GM12878 (cell line): ENCODE measurements around the gene OR6B1. TPM values are rescaled to one million over a fixed set of nuclear protein-coding genes. Genes with fewer than 3 reads are reported as not detected.

Source experiments
- ATAC-seq: fragments of 200-7000 bp; cut with Tn5 transposase; 3 replicates; pipeline ENCODE4 v1.9.1; 2020; ENCODE audit warnings: mild to moderate bottlenecking, moderate library complexity
- BruUV-seq: library from RNA; stranded (reverse); fragments of 400-500 nt; replicated peaks from 2 replicates; lab custom pipeline; 2021; lab: Mats Ljungman, UMichigan
- CTCF ChIA-PET: fragments of 300-600 bp; sonication (Branson Sonifier 250); formaldehyde crosslinking; extraction: SDS; loops from one replicate; lab custom pipeline; 2021; ENCODE audit warnings: inconsistent platforms; lab: Yijun Ruan, JAX
- POLR2A ChIA-PET: fragments of 350-600 bp; formaldehyde crosslinking; extraction: SDS; loops from one replicate; lab custom pipeline; 2021; ENCODE audit warnings: inconsistent platforms; lab: Charles Lee
- RAD21 ChIA-PET: fragments of 300-600 bp; sonication (Branson Sonifier 250); formaldehyde crosslinking; loops from one replicate; lab custom pipeline; 2023; ENCODE audit warnings: antibody characterized with exemption; ENCODE audit not compliant: unreplicated experiment; lab: Charles Lee
- SMC1A ChIA-PET: fragments of 300-600 bp; sonication (Branson Sonifier 250); formaldehyde crosslinking; loops from one replicate; lab custom pipeline; 2023; ENCODE audit not compliant: unreplicated experiment, uncharacterized antibody; lab: Charles Lee
- DNase-seq: peaks from one replicate; pipeline ENCODE4 v3.0.0-alpha.2; 2011; ENCODE audit warnings: low read depth, low spot score
- FAIRE-seq: peaks from 3 replicates; lab custom pipeline; 2011; peaks lifted over from hg19 to GRCh38; lab: Jason Lieb, UNC
- H2AFZ ChIP-seq: 2 replicates; pipeline ENCODE4 v1.6.0; 2011; ENCODE audit warnings: low read depth, low read length, control low read depth; ENCODE audit not compliant: control insufficient read depth
- H3K27ac ChIP-seq: 2 replicates; pipeline ENCODE4 v1.5.1; 2011; ENCODE audit warnings: control low read depth; ENCODE audit not compliant: control insufficient read depth, insufficient read depth
- H3K27me3 ChIP-seq, 2 experiments: replicated peaks in 1 of 2; 2 replicates each; pipeline versions ENCODE4 v1.6.0 to v1.6.1; 2011; ENCODE audit warnings: low read length in 1 of 2; ENCODE audit not compliant: control insufficient read depth in 2 of 2, insufficient read depth in 2 of 2
- H3K36me3 ChIP-seq, 2 experiments: 2 replicates each; pipeline ENCODE4 v1.5.1; 2011; ENCODE audit warnings: low read length in 1 of 2; ENCODE audit not compliant: control insufficient read depth in 2 of 2, insufficient read depth in 2 of 2
- H3K4me1 ChIP-seq: 2 replicates; pipeline ENCODE4 v1.6.1; 2011; ENCODE audit warnings: mild to moderate bottlenecking, low read length, moderate library complexity, mixed read lengths; ENCODE audit not compliant: control insufficient read depth, insufficient read depth
- H3K4me2 ChIP-seq: 2 replicates; pipeline ENCODE4 v1.6.0; 2011; ENCODE audit warnings: control low read depth; ENCODE audit not compliant: control insufficient read depth, insufficient read depth
- H3K4me3 ChIP-seq: fragments of 200-600 bp; sonication (generic); 2 replicates; pipeline ENCODE4 v1.5.1; 2016
- H3K79me2 ChIP-seq: 2 replicates; pipeline ENCODE4 v1.6.0; 2011; ENCODE audit warnings: low read length; ENCODE audit not compliant: control insufficient read depth, insufficient read depth
- H3K9ac ChIP-seq: 2 replicates; pipeline ENCODE4 v1.8.0; 2011; ENCODE audit warnings: low read length, control low read depth, mixed read lengths; ENCODE audit not compliant: control insufficient read depth, insufficient read depth
- H3K9me3 ChIP-seq: replicated peaks from 3 replicates; pipeline ENCODE4 v1.5.1; 2011; ENCODE audit warnings: mild to moderate bottlenecking, low read length; ENCODE audit not compliant: control insufficient read depth, insufficient read depth
- H4K20me1 ChIP-seq: 2 replicates; pipeline ENCODE4 v1.6.0; 2011; ENCODE audit not compliant: control insufficient read depth, insufficient read depth
- ASH2L ChIP-seq: fragments of 300-600, 200-600 bp; sonication (generic); IDR thresholded peaks from 2 replicates; pipeline ENCODE4 v1.6.1; 2017; ENCODE audit warnings: low read depth, mild to moderate bottlenecking, borderline replicate concordance
- CREM ChIP-seq: IDR thresholded peaks from 2 replicates; pipeline ENCODE4 v1.6.1; 2014; ENCODE audit warnings: antibody characterized with exemption, low read depth
- PAX5 ChIP-seq: IDR thresholded peaks from 2 replicates; pipeline ENCODE4 v1.6.1; 2011; ENCODE audit warnings: low read depth, low read length, borderline replicate concordance
- RBBP5 ChIP-seq: fragments of 200-600 bp; sonication (generic); conservative IDR thresholded peaks from 2 replicates; pipeline ENCODE4 v1.6.1; 2016
- RFX5 ChIP-seq: IDR thresholded peaks from 2 replicates; pipeline ENCODE4 v1.6.1; 2011; ENCODE audit warnings: low read depth, low read length, improper control_type of control experiment
- TARDBP ChIP-seq: IDR thresholded peaks from 2 replicates; pipeline ENCODE4 v1.6.1; 2016; ENCODE audit warnings: borderline replicate concordance
- WGBS: methylation state at CpG from one replicate; pipeline ENCODE4 v1.1.6; 2016; ENCODE audit warnings: low lambda C conversion rate; ENCODE audit not compliant: insufficient replicate concordance, insufficient coverage; ENCODE audit errors: missing lambda C conversion rate; 5-methylcytosine and 5-hydroxymethylcytosine counted together
- in situ Hi-C: fragments of 300-500 bp; cut with MboI; formaldehyde crosslinking; loops from 9 replicates; pipeline ENCODE4 v1.14.3; 2018; ENCODE audit warnings: mixed read lengths
- intact Hi-C: fragments of 100-400 bp; cut with micrococcal nuclease; formaldehyde crosslinking; loops from one replicate; pipeline ENCODE4 v1.14.2; 2022; ENCODE audit not compliant: unreplicated experiment
- polyA plus RNA-seq, 11 experiments: library from polyadenylated mRNA; depleted of rRNA in 4 of 11; unstranded in 6 of 11; stranded (reverse) in 5 of 11; fragments of >200 nt; fragmentation: Nextera tagmentation in 4 of 11; fragmentation: Illumina TruSeq in 1 of 11; extraction: Ambion mirVana in 4 of 11; extraction: Trizol in 1 of 11; gene quantifications; 1 replicate in 1 of 11; 2 replicates in 10 of 11; pipeline versions ENCODE4 v1.2.1 to v1.2.3, GENCODE V29; 2011 to 2016; ENCODE audit warnings: inconsistent platforms in 2 of 11, missing spikeins in 2 of 11, low read depth in 1 of 11
- total RNA-seq, 4 experiments: library from RNA; depleted of rRNA in 3 of 4; stranded (reverse); fragments of >200 nt in 3 of 4; fragmentation: Illumina TruSeq in 1 of 4; extraction: Trizol in 1 of 4; gene quantifications; 2 replicates each; pipeline versions ENCODE4 v1.2.1 to v1.2.3, GENCODE V29; 2013 to 2021
- TF ChIP-seq, protein P1 (sequence below): fragments of 450-650 bp; IDR thresholded peaks from 2 replicates; pipeline ENCODE4 v1.6.1; 2017; ENCODE audit warnings: mild to moderate bottlenecking, moderate library complexity
- TF ChIP-seq, protein P2 (sequence below), 3 experiments: IDR thresholded peaks in 2 of 3; conservative IDR thresholded peaks in 1 of 3; 2 replicates each; pipeline ENCODE4 v1.5.1; 2011; ENCODE audit warnings: low read depth in 3 of 3, low read length in 3 of 3, mild to moderate bottlenecking in 3 of 3, control low read depth in 2 of 3, moderate library complexity in 2 of 3, inconsistent platforms in 1 of 3, mixed read lengths in 1 of 3; ENCODE audit not compliant: control insufficient read depth in 2 of 3, insufficient read depth in 1 of 3; ENCODE audit errors: extremely low read depth in 1 of 3

OR6B1 gene
- total and polyA plus RNA-seq, 10 of the 15 experiments (the other 5 are each of a cell fraction or from before 2014, with no cell fraction given): not detected

DNA sequence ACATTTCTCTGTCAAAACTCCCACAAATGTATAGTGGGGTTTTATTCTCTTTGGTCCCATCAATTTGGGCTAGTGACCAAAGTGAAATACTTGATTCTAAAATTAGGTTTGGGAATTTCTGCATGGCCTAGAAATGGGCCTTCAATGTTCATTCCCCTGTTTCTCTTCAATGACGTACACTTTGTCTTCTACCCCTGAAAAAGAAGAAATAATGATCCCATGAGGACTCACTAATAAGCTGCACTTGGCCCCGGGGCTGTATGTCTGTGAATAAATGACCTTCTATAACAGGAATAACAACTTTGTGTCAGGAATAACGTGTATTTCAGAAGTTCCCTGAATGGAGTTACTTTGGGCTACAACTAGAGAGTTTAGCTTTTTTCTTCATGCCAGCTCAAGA is 20.2 kb downstream of the OR6B1 start:
- Histone ChIP-seq H3K36me3 (no peaks in the 10 kb centered on the region), H3K79me2 (no peaks in the 10 kb centered on the region), H3K9me3 (no peaks in the 10 kb centered on the region), H3K27me3 (no peaks in the 10 kb centered on the region), H3K27ac (no peak overlapping the region), H3K4me3 (no peak overlapping the region), H3K4me2 (no peak overlapping the region), H2AFZ (no peak overlapping the region), H3K9ac (no peak overlapping the region), H3K4me1 (no peaks in the 10 kb centered on the region), H4K20me1 (no peaks in the 10 kb centered on the region)
- no peak for ATAC-seq
- CTCF ChIA-PET: interaction anchor here (0.9 to 1.4 kb wide), 3 partner anchors 10 to 108 kb away, joined by 3 read pairs; no protein-coding TSS in a partner anchor
- RAD21 ChIA-PET: no interaction called here
- TF ChIP-seq, protein P1, sequence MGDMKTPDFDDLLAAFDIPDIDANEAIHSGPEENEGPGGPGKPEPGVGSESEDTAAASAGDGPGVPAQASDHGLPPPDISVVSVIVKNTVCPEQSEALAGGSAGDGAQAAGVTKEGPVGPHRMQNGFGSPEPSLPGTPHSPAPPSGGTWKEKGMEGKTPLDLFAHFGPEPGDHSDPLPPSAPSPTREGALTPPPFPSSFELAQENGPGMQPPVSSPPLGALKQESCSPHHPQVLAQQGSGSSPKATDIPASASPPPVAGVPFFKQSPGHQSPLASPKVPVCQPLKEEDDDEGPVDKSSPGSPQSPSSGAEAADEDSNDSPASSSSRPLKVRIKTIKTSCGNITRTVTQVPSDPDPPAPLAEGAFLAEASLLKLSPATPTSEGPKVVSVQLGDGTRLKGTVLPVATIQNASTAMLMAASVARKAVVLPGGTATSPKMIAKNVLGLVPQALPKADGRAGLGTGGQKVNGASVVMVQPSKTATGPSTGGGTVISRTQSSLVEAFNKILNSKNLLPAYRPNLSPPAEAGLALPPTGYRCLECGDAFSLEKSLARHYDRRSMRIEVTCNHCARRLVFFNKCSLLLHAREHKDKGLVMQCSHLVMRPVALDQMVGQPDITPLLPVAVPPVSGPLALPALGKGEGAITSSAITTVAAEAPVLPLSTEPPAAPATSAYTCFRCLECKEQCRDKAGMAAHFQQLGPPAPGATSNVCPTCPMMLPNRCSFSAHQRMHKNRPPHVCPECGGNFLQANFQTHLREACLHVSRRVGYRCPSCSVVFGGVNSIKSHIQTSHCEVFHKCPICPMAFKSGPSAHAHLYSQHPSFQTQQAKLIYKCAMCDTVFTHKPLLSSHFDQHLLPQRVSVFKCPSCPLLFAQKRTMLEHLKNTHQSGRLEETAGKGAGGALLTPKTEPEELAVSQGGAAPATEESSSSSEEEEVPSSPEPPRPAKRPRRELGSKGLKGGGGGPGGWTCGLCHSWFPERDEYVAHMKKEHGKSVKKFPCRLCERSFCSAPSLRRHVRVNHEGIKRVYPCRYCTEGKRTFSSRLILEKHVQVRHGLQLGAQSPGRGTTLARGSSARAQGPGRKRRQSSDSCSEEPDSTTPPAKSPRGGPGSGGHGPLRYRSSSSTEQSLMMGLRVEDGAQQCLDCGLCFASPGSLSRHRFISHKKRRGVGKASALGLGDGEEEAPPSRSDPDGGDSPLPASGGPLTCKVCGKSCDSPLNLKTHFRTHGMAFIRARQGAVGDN: no peak
- TF ChIP-seq CREM: no peak
- TF ChIP-seq, protein P2, sequence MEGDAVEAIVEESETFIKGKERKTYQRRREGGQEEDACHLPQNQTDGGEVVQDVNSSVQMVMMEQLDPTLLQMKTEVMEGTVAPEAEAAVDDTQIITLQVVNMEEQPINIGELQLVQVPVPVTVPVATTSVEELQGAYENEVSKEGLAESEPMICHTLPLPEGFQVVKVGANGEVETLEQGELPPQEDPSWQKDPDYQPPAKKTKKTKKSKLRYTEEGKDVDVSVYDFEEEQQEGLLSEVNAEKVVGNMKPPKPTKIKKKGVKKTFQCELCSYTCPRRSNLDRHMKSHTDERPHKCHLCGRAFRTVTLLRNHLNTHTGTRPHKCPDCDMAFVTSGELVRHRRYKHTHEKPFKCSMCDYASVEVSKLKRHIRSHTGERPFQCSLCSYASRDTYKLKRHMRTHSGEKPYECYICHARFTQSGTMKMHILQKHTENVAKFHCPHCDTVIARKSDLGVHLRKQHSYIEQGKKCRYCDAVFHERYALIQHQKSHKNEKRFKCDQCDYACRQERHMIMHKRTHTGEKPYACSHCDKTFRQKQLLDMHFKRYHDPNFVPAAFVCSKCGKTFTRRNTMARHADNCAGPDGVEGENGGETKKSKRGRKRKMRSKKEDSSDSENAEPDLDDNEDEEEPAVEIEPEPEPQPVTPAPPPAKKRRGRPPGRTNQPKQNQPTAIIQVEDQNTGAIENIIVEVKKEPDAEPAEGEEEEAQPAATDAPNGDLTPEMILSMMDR (IDR thresholded peaks at IDR 0.05 in 2 of 3, conservative IDR thresholded peaks at IDR 0.05 in 1 of 3; ENCODE audit: control insufficient read depth in 2 of 3, extremely low read depth in 1 of 3, insufficient read depth in 1 of 3, low read depth in 3 of 3, low read length in 3 of 3): no peak
- TF ChIP-seq ASH2L: no peak
- no peak for TF ChIP-seq RFX5
- no peak for TF ChIP-seq PAX5
- TF ChIP-seq RBBP5: no peak
- TF ChIP-seq TARDBP: no peak
- intact Hi-C loops: no loop called here
- no peak for DNase-seq
- WGBS: 0% methylated on average over 3 of the region's 3 CpGs
- FAIRE-seq: no peak
- no TSS peak for BruUV-seq
- in situ Hi-C loops: no loop called here
- SMC1A ChIA-PET: no interaction called here
- POLR2A ChIA-PET: interaction anchor here (1.1 kb wide), 1 partner anchor 12 kb away, joined by 3 read pairs; no protein-coding TSS in a partner anchor
